ENCODE results near the gene SLC47A1. TPM values are rescaled to one million over a fixed set of nuclear protein-coding genes. Genes with fewer than 3 reads are reported as not detected.

The SLC47A1 gene
- total RNA-seq, 1 experiment from 2014 or later, result not detected

- H2AFZ ChIP-seq (ENCODE audit: low read length), result no peak overlapping the region
- no peaks in the 10 kb centered on the region for H3K79me2 ChIP-seq (ENCODE audit: low read length)
- H3K9me3 ChIP-seq (ENCODE audit: low read length), result no peaks in the 10 kb centered on the region
- H3K9ac ChIP-seq (ENCODE audit: low read length), result no peak overlapping the region
- no peak for DNase-seq
- no peaks in the 10 kb centered on the region for H3K36me3 ChIP-seq (ENCODE audit: insufficient read depth, low read length)
- no peaks in the 10 kb centered on the region for H3K27me3 ChIP-seq (ENCODE audit: low read length)
- no peak overlapping the region for H3K4me3 ChIP-seq (ENCODE audit: low read length)
- no peak overlapping the region for H3K27ac ChIP-seq (ENCODE audit: low read length)
- no peak overlapping the region for H3K4me2 ChIP-seq (ENCODE audit: low read depth, low read length, poor library complexity, severe bottlenecking)
- H3K9me2 ChIP-seq (replicated peaks; ENCODE audit: insufficient read depth, low read length), result no peaks in the 10 kb centered on the region
- H4K20me1 ChIP-seq (ENCODE audit: insufficient read depth, low read depth, low read length), result no peaks in the 10 kb centered on the region; the same call in 1 of the 2 replicates
- peaks cover 10% of the 10 kb centered on the region for H3K4me1 ChIP-seq (ENCODE audit: low read length)
Measured at GRCh38 chr17:19533036-19533717, 477 bp upstream of the SLC47A1 start.

- Histone ChIP-seq H3K27ac (ENCODE audit: low read length) (no peak overlapping the region), H4K20me1 (ENCODE audit: insufficient read depth, low read depth, low read length) (no peaks in the 10 kb centered on the region; the same call in 1 of the 2 replicates), H3K9ac (ENCODE audit: low read length) (no peak overlapping the region), H3K36me3 (ENCODE audit: insufficient read depth, low read length) (no peaks in the 10 kb centered on the region), H3K27me3 (ENCODE audit: low read length) (no peaks in the 10 kb centered on the region), H3K4me1 (ENCODE audit: low read length) (peaks cover 20% of the 10 kb centered on the region), H3K79me2 (ENCODE audit: low read length) (no peaks in the 10 kb centered on the region), H3K9me2 (replicated peaks; ENCODE audit: insufficient read depth, low read length) (no peaks in the 10 kb centered on the region), H3K4me3 (ENCODE audit: low read length) (no peak overlapping the region), H2AFZ (ENCODE audit: low read length) (no peak overlapping the region), H3K9me3 (ENCODE audit: low read length) (no peaks in the 10 kb centered on the region), H3K4me2 (ENCODE audit: low read depth, low read length, poor library complexity, severe bottlenecking) (no peak overlapping the region)
- no peak for DNase-seq
Measured at GRCh38 chr17:19534562-19535149, 1.0 kb downstream of the SLC47A1 start.

GRCh38 chr17:19537111-19537510, 3.5 kb downstream of the SLC47A1 start:
- Histone ChIP-seq H3K27ac (ENCODE audit: low read length) (no peak overlapping the region), H3K9me2 (replicated peaks; ENCODE audit: insufficient read depth, low read length) (no peaks in the 10 kb centered on the region), H3K4me3 (ENCODE audit: low read length) (no peak overlapping the region), H3K27me3 (ENCODE audit: low read length) (no peaks in the 10 kb centered on the region), H4K20me1 (ENCODE audit: insufficient read depth, low read depth, low read length) (peaks cover 2% of the 10 kb centered on the region; the same call in 1 of the 2 replicates), H3K4me2 (ENCODE audit: low read depth, low read length, poor library complexity, severe bottlenecking) (no peak overlapping the region), H3K9me3 (ENCODE audit: low read length) (no peaks in the 10 kb centered on the region), H3K36me3 (ENCODE audit: insufficient read depth, low read length) (no peaks in the 10 kb centered on the region), H3K4me1 (ENCODE audit: low read length) (peaks cover 20% of the 10 kb centered on the region), H3K79me2 (ENCODE audit: low read length) (no peaks in the 10 kb centered on the region), H3K9ac (ENCODE audit: low read length) (no peak overlapping the region), H2AFZ (ENCODE audit: low read length) (no peak overlapping the region)
- no peak for DNase-seq

GRCh38 chr17:19538095-19539039, 4.7 kb downstream of the SLC47A1 start:
- no peak overlapping the region for H3K9ac ChIP-seq (ENCODE audit: low read length)

GRCh38 chr17:19539040-19539399, 5.4 kb downstream of the SLC47A1 start:
- Histone ChIP-seq H3K27ac (ENCODE audit: low read length) (no peak overlapping the region), H3K9me3 (ENCODE audit: low read length) (no peaks in the 10 kb centered on the region), H4K20me1 (ENCODE audit: insufficient read depth, low read depth, low read length) (peaks cover 2% of the 10 kb centered on the region; the same call in 1 of the 2 replicates), H3K4me1 (ENCODE audit: low read length) (peaks cover 20% of the 10 kb centered on the region), H2AFZ (ENCODE audit: low read length) (no peak overlapping the region), H3K36me3 (ENCODE audit: insufficient read depth, low read length) (no peaks in the 10 kb centered on the region), H3K79me2 (ENCODE audit: low read length) (no peaks in the 10 kb centered on the region), H3K27me3 (ENCODE audit: low read length) (no peaks in the 10 kb centered on the region), H3K4me2 (ENCODE audit: low read depth, low read length, poor library complexity, severe bottlenecking) (no peak overlapping the region), H3K9ac (ENCODE audit: low read length) (no peak overlapping the region), H3K4me3 (ENCODE audit: low read length) (no peak overlapping the region), H3K9me2 (replicated peaks; ENCODE audit: insufficient read depth, low read length) (no peaks in the 10 kb centered on the region)
- DNase-seq, result no peak

More at GRCh38 chr17:19538095-19539039, 4.7 kb downstream of the SLC47A1 start:
- no peaks in the 10 kb centered on the region for H3K79me2 ChIP-seq (ENCODE audit: low read length)
- H3K4me1 ChIP-seq (ENCODE audit: low read length), result peaks cover 20% of the 10 kb centered on the region
- no peak overlapping the region for H3K4me3 ChIP-seq (ENCODE audit: low read length)
- no peak overlapping the region for H3K27ac ChIP-seq (ENCODE audit: low read length)
- H3K9me2 ChIP-seq (replicated peaks; ENCODE audit: insufficient read depth, low read length), result no peaks in the 10 kb centered on the region
- no peak overlapping the region for H2AFZ ChIP-seq (ENCODE audit: low read length)
- H3K36me3 ChIP-seq (ENCODE audit: insufficient read depth, low read length), result no peaks in the 10 kb centered on the region
- no peaks in the 10 kb centered on the region for H3K9me3 ChIP-seq (ENCODE audit: low read length)
- H3K27me3 ChIP-seq (ENCODE audit: low read length), result no peaks in the 10 kb centered on the region
- H4K20me1 ChIP-seq (ENCODE audit: insufficient read depth, low read depth, low read length), result peaks cover 2% of the 10 kb centered on the region; the same call in 1 of the 2 replicates
- peak; percentile 49 for DNase-seq
- H3K4me2 ChIP-seq (ENCODE audit: low read depth, low read length, poor library complexity, severe bottlenecking), result peak overlapping the region; percentile 3

GRCh38 chr17:19539841-19540311, 6.2 kb downstream of the SLC47A1 start:
- H3K4me3 ChIP-seq (ENCODE audit: low read length), result no peak overlapping the region
- no peaks in the 10 kb centered on the region for H3K27me3 ChIP-seq (ENCODE audit: low read length)
- H3K79me2 ChIP-seq (ENCODE audit: low read length), result no peaks in the 10 kb centered on the region
- H4K20me1 ChIP-seq (ENCODE audit: insufficient read depth, low read depth, low read length), result peaks cover 2% of the 10 kb centered on the region; the same call in 1 of the 2 replicates
- no peaks in the 10 kb centered on the region for H3K9me2 ChIP-seq (replicated peaks; ENCODE audit: insufficient read depth, low read length)
- peaks cover 20% of the 10 kb centered on the region for H3K4me1 ChIP-seq (ENCODE audit: low read length)
- H3K9ac ChIP-seq (ENCODE audit: low read length), result no peak overlapping the region
- H3K4me2 ChIP-seq (ENCODE audit: low read depth, low read length, poor library complexity, severe bottlenecking), result no peak overlapping the region
- H2AFZ ChIP-seq (ENCODE audit: low read length), result no peak overlapping the region
- H3K36me3 ChIP-seq (ENCODE audit: insufficient read depth, low read length), result no peaks in the 10 kb centered on the region
- no peak overlapping the region for H3K27ac ChIP-seq (ENCODE audit: low read length)
- H3K9me3 ChIP-seq (ENCODE audit: low read length), result no peaks in the 10 kb centered on the region
- DNase-seq, result no peak

GRCh38 chr17:19540706-19541370, 7.2 kb downstream of the SLC47A1 start:
- no peak overlapping the region for H3K4me3 ChIP-seq (ENCODE audit: low read length)
- H4K20me1 ChIP-seq (ENCODE audit: insufficient read depth, low read depth, low read length), result peaks cover 2% of the 10 kb centered on the region; the same call in 1 of the 2 replicates
- H3K27ac ChIP-seq (ENCODE audit: low read length), result no peak overlapping the region
- DNase-seq, result no peak
- H3K4me2 ChIP-seq (ENCODE audit: low read depth, low read length, poor library complexity, severe bottlenecking), result no peak overlapping the region
- H3K9me3 ChIP-seq (ENCODE audit: low read length), result no peaks in the 10 kb centered on the region
- H3K79me2 ChIP-seq (ENCODE audit: low read length), result no peaks in the 10 kb centered on the region
- no peaks in the 10 kb centered on the region for H3K27me3 ChIP-seq (ENCODE audit: low read length)
- no peak overlapping the region for H2AFZ ChIP-seq (ENCODE audit: low read length)
- peaks cover 20% of the 10 kb centered on the region for H3K4me1 ChIP-seq (ENCODE audit: low read length)
- no peaks in the 10 kb centered on the region for H3K9me2 ChIP-seq (replicated peaks; ENCODE audit: insufficient read depth, low read length)
- H3K36me3 ChIP-seq (ENCODE audit: insufficient read depth, low read length), result no peaks in the 10 kb centered on the region
- no peak overlapping the region for H3K9ac ChIP-seq (ENCODE audit: low read length)

Measured in Karpas-422 (cell line).